Superior temporal gyrus (tissue), 1 donor: Measurements from ENCODE around the gene FBXO33.
A peak's percentile ranks its signal among the peaks of the same experiment; 100 is the strongest.

ENCODE experiments used
- DNase-seq: peaks from one replicate; pipeline ENCODE4 v3.0.0-alpha.2; 2016; ENCODE audit errors: extremely low spot score

The FBXO33 gene

GRCh38 chr14:39432179-39432618, at the start of gene FBXO33:
Gene FBXO33, minus strand, starts transcription at chr14:39432433. Its CDS starts 271 bp downstream, at chr14:39432162.
- peak; percentile 96 for DNase-seq

GRCh38 chr14:39474416-39474911, 42.2 kb upstream of the FBXO33 start:
- DNase-seq, result no peak

GRCh38 chr14:39472078-39472477, 39.8 kb upstream of the FBXO33 start:
- DNase-seq, result no peak

GRCh38 chr14:39469094-39469710, 37.0 kb upstream of the FBXO33 start:
- no peak for DNase-seq

- no peak for DNase-seq
Measured at GRCh38 chr14:39467889-39468524, 35.8 kb upstream of the FBXO33 start.

- no peak for DNase-seq
Measured at GRCh38 chr14:39459795-39460478, 27.7 kb upstream of the FBXO33 start.

DNA sequence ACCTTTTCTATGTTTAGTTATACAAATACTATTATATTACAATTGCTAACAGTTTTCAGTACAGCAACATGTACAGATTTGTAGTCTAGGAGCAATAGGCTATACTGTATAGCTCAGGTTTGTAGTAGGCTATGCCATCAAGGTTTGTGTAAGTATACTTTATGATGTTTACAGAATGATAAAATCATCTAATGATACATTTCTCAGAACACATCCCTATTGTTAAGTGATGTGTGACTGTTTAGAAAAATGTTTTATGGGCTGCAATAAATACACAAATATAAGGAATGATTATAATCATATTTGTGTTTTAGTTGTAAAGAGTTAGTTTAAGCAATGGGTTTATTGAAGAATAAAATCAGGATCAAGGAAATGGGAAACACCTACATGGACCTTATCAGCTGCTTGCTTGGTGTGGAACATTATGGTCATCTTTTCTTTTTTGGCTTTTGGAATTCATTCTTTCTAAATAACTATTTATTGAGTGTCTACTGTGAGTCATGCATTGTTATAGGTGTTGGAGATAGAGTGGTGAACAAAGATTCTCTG, 24.5 kb upstream of the FBXO33 start:
- no peak for DNase-seq

GRCh38 chr14:39454906-39455539, 22.8 kb upstream of the FBXO33 start:
- DNase-seq, result no peak

DNA sequence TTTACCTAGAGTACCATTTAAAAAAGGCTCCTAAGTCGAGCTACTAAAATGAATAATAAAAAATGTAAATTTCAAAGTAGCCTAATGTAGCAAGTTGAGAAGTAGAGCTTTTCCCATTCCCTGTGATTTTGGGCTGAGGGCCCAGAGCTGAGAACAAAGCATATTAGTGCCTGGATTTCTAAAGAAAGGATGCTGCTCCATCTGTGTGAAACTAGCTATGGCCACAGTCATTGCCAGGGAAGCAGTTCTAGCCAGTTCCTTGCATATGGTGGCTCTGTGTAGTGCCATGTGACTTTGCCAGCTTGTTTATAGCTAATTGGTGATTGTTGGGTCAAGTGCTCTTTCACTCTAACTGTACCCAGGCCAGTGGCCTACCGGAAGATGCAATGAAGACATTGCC, 20.4 kb upstream of the FBXO33 start:
- peak; percentile 60 for DNase-seq

GRCh38 chr14:39451811-39452210, 19.6 kb upstream of the FBXO33 start:
- DNase-seq, result no peak

DNA sequence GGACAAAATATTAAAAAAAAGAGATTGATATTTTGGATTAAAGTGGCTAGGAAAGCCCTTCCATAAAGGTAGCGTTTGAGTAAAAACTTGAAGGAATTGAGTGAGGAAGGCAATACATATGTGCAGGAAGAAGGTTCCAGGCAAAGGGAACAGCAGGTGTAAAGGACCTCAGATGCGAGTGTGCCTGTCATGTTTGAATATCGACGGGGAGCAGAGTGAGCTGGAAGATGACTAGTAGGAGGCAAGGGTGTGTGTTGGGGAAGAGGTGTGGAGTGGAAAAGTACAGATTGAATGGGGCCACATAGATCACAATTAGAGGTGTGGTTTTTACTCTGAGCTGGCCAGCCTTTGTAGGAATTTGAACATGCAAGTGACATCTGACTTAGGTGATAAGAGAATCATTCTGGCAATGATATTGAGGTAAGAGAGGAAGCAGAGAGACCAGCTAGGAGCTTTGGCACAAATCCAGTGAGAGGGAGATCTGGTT, 15.0 kb upstream of the FBXO33 start:
- no peak for DNase-seq

- no peak for DNase-seq
Measured at GRCh38 chr14:39446131-39446744, 14.0 kb upstream of the FBXO33 start.

- no peak for DNase-seq
Measured at GRCh38 chr14:39442293-39442692, 10.1 kb upstream of the FBXO33 start.

- no peak for DNase-seq
Measured at GRCh38 chr14:39441805-39442204, 9.6 kb upstream of the FBXO33 start.

- DNase-seq, result no peak
Measured at GRCh38 chr14:39440975-39441374, 8.7 kb upstream of the FBXO33 start.

GRCh38 chr14:39435241-39435640, 3.0 kb upstream of the FBXO33 start:
- DNase-seq, result no peak

- DNase-seq, result peak; percentile 68
Measured at GRCh38 chr14:39434401-39434800, 2.2 kb upstream of the FBXO33 start.

DNA sequence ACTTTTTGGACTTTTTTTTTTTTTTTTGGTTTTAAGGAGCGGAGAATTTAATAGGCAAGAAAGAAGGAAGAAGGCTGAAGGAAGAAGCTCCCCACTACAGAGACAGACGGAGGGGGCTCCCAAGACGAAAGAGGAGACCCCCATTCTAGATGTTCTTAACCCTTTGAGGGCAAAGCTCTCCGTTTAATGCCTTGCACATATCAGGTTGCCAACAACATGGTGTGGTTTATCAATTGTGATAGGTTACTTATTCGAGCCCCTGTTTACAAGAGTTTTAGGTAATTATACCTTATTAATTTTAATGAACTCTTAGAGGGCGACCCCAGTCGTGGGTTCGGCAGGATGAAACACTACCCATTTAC, 1.2 kb upstream of the FBXO33 start:
- DNase-seq, result no peak

DNA sequence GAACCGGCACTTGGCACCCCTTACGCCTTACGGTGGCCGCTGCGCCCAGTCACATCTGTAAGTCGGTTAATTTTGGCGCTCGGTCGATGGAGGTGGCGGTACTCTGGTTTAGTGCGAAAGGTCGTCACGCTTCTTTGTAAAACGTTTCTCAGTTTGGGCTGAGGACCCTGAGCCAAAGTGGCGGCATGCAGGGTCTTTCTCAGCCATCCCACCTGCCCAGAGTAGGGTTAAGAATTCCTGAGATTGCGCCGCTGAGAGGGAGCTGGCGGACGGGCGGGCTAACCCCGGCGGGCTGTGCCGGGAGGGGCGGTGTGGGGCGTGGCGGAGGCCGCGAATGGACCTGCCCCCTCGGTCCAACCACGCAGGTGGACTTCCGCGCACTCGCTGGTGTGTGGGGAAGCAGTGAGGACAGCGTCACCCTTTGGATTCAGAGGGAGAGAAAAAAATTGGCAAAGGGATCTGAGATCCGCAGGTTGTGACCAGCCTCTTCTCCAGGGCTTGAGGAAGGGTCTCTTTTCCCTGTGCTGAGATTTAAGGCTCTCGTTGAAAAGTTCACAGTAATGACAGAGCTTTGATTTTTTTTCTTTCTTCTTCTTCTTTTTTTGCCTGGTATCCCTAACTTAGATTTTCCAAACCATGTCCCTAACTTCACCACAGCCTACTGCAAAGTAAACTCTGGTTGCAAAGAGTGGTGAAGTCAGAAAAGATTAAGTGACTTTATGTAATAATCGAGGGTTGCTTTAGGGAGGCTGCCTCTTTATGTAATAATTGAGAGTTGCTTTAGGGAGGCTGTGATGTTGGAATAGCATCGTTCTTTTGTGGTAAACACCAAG, 602 bp upstream of the FBXO33 start:
- no peak for DNase-seq

DNA sequence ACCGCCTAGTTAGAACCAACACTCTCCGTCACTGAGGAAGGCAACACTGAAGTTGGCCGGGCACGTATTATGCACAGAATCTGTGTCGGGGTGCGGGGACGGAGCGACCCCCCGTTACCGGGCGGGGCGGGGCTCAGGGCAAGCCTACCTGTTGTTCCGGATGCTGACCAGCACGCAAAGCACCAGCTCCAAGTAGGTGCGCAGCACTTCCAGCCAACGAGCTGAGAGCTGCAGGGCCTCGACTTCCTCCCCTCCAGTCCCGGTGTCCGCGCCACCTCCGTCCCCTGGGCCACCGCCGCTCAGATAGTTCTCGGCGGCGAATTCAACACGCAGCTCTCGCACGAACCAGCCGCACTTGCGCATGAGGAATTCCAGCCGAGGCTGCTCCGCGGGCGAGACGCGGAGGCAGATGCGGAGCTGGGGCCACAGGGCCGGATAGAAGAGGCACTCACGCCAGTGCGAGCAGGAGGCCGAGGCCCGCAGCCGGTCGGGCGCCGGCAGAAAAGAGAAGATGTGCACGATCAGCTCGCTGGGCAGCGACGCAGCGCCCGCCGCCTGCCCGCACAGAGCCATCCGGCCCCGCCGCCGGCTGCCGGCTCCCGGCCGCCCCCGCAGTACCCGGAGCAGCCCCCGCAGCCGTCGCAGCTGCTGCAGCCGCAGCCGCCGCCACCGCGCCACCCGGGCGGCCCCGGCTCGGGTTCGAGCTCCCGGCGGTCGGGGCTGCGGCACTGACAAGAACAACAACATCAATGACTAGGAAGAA, 636 bp downstream of the FBXO33 start:
- peak; percentile 18 for DNase-seq
